ENCODE data around the gene CPA4. TPM values are rescaled to one million over a fixed set of nuclear protein-coding genes. Genes with fewer than 3 reads are reported as not detected.

CPA4 gene
- total and polyA plus RNA-seq, 2 experiments from 2014 or later, result not detected

- TF ChIP-seq, protein P1, sequence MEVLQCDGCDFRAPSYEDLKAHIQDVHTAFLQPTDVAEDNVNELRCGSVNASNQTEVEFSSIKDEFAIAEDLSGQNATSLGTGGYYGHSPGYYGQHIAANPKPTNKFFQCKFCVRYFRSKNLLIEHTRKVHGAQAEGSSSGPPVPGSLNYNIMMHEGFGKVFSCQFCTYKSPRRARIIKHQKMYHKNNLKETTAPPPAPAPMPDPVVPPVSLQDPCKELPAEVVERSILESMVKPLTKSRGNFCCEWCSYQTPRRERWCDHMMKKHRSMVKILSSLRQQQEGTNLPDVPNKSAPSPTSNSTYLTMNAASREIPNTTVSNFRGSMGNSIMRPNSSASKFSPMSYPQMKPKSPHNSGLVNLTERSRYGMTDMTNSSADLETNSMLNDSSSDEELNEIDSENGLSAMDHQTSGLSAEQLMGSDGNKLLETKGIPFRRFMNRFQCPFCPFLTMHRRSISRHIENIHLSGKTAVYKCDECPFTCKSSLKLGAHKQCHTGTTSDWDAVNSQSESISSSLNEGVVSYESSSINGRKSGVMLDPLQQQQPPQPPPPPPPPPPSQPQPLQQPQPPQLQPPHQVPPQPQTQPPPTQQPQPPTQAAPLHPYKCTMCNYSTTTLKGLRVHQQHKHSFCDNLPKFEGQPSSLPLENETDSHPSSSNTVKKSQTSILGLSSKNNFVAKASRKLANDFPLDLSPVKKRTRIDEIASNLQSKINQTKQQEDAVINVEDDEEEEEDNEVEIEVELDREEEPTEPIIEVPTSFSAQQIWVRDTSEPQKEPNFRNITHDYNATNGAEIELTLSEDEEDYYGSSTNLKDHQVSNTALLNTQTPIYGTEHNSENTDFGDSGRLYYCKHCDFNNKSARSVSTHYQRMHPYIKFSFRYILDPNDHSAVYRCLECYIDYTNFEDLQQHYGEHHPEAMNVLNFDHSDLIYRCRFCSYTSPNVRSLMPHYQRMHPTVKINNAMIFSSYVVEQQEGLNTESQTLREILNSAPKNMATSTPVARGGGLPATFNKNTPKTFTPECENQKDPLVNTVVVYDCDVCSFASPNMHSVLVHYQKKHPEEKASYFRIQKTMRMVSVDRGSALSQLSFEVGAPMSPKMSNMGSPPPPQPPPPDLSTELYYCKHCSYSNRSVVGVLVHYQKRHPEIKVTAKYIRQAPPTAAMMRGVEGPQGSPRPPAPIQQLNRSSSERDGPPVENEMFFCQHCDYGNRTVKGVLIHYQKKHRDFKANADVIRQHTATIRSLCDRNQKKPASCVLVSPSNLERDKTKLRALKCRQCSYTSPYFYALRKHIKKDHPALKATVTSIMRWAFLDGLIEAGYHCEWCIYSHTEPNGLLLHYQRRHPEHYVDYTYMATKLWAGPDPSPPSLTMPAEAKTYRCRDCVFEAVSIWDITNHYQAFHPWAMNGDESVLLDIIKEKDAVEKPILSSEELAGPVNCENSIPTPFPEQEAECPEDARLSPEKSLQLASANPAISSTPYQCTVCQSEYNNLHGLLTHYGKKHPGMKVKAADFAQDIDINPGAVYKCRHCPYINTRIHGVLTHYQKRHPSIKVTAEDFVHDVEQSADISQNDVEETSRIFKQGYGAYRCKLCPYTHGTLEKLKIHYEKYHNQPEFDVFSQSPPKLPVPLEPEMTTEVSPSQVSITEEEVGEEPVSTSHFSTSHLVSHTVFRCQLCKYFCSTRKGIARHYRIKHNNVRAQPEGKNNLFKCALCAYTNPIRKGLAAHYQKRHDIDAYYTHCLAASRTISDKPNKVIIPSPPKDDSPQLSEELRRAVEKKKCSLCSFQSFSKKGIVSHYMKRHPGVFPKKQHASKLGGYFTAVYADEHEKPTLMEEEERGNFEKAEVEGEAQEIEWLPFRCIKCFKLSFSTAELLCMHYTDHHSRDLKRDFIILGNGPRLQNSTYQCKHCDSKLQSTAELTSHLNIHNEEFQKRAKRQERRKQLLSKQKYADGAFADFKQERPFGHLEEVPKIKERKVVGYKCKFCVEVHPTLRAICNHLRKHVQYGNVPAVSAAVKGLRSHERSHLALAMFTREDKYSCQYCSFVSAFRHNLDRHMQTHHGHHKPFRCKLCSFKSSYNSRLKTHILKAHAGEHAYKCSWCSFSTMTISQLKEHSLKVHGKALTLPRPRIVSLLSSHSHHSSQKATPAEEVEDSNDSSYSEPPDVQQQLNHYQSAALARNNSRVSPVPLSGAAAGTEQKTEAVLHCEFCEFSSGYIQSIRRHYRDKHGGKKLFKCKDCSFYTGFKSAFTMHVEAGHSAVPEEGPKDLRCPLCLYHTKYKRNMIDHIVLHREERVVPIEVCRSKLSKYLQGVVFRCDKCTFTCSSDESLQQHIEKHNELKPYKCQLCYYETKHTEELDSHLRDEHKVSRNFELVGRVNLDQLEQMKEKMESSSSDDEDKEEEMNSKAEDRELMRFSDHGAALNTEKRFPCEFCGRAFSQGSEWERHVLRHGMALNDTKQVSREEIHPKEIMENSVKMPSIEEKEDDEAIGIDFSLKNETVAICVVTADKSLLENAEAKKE (CRISPR knock-in tag; IDR thresholded peaks at IDR 0.05), result no peak
- TF ChIP-seq, protein P2, sequence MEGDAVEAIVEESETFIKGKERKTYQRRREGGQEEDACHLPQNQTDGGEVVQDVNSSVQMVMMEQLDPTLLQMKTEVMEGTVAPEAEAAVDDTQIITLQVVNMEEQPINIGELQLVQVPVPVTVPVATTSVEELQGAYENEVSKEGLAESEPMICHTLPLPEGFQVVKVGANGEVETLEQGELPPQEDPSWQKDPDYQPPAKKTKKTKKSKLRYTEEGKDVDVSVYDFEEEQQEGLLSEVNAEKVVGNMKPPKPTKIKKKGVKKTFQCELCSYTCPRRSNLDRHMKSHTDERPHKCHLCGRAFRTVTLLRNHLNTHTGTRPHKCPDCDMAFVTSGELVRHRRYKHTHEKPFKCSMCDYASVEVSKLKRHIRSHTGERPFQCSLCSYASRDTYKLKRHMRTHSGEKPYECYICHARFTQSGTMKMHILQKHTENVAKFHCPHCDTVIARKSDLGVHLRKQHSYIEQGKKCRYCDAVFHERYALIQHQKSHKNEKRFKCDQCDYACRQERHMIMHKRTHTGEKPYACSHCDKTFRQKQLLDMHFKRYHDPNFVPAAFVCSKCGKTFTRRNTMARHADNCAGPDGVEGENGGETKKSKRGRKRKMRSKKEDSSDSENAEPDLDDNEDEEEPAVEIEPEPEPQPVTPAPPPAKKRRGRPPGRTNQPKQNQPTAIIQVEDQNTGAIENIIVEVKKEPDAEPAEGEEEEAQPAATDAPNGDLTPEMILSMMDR (conservative IDR thresholded peaks at IDR 0.05; ENCODE audit: low read depth in 2 of 2), result no peak
Measured at GRCh38 chr7:130275826-130276297, 17.1 kb upstream of the CPA4 start (continued).

GRCh38 chr7:130276796-130277762 is 15.9 kb upstream of the CPA4 start:
- peaks cover 44% of the 10 kb centered on the region for H3K4me1 Mint-ChIP-seq
- H3K4me3 Mint-ChIP-seq, result no peak overlapping the region
- no peak overlapping the region for H3K4me3 ChIP-seq
- 0 out of 2 replicates have a peak overlapping the region, but pooled peaks have one; percentile 2 for H2AFZ ChIP-seq
- H3K27me3 ChIP-seq (ENCODE audit: insufficient read depth), result no peaks in the 10 kb centered on the region
- no peak overlapping the region for H3K27ac Mint-ChIP-seq
- H4K20me1 ChIP-seq (replicated peaks; ENCODE audit: insufficient read depth), result no peaks in the 10 kb centered on the region
- H3K9me2 ChIP-seq (ENCODE audit: insufficient read depth), result peaks cover 14% of the 10 kb centered on the region; the same call in 1 of the 2 replicates
- H3K27ac ChIP-seq (ENCODE audit: low read depth), result no peak overlapping the region
- no peak for ATAC-seq
- no peaks in the 10 kb centered on the region for H3K36me3 ChIP-seq (ENCODE audit: insufficient read depth)
- H3K36me3 Mint-ChIP-seq (ENCODE audit: low read depth), result no peaks in the 10 kb centered on the region
- no peak overlapping the region for H3K4me2 ChIP-seq
- no peaks in the 10 kb centered on the region; the same call in 2 of the 3 replicates for H3K9me3 Mint-ChIP-seq
- H3F3A ChIP-seq (replicated peaks; ENCODE audit: low read depth), result peaks cover 3% of the 10 kb centered on the region; the same call in 1 of the 2 replicates
- H3K27me3 Mint-ChIP-seq (ENCODE audit: insufficient read depth, low read depth, poor library complexity), result peaks cover 4% of the 10 kb centered on the region
- H3K79me2 ChIP-seq (replicated peaks; ENCODE audit: insufficient read depth), result no peaks in the 10 kb centered on the region
- H3K4me1 ChIP-seq (ENCODE audit: insufficient read depth), result peaks cover 35% of the 10 kb centered on the region
- no peak for DNase-seq (ENCODE audit: low spot score)
- TF ChIP-seq STAT1 (IDR thresholded peaks at IDR 0.05; ENCODE audit: unreplicated experiment) (no peak), EZH2 (IDR thresholded peaks at IDR 0.05; ENCODE audit: low read depth, unreplicated experiment) (no peak)
- TF ChIP-seq, protein P1 (CRISPR knock-in tag; IDR thresholded peaks at IDR 0.05), result no peak

Measured in GM23338 (cell line).